Stimulated activated CD4-positive, alpha-beta T cell treated with anti-CD3 and anti-CD28 coated beads, TNF-alpha, amount 100 ng/mL, for 1 hour (primary cell): ENCODE results near the gene DYNC1I1.

ENCODE experiments used
- DNase-seq, 3 donors: peaks; one replicate each; pipeline ENCODE4 v3.0.0-alpha.2; 2020; ENCODE audit warnings: low read depth in 3 of 3, low spot score in 1 of 3

The DYNC1I1 gene

GRCh38 chr7:95955748-95956147 is 183.4 kb downstream of the DYNC1I1 start:
- DNase-seq, result no peak

GRCh38 chr7:95957510-95957909 is 185.2 kb downstream of the DYNC1I1 start:
- no peak for DNase-seq

- DNase-seq, result no peak
These were observed 188.4 kb downstream of the DYNC1I1 start for GRCh38 chr7:95960706-95961244.

GRCh38 chr7:95963446-95963990 is 191.2 kb downstream of the DYNC1I1 start:
- no peak for DNase-seq

GRCh38 chr7:95971716-95972115 is 199.4 kb downstream of the DYNC1I1 start:
- DNase-seq, result no peak

GRCh38 chr7:95972523-95972922 is 200.2 kb downstream of the DYNC1I1 start:
- DNase-seq, result no peak

GRCh38 chr7:95974108-95974507 is 201.8 kb downstream of the DYNC1I1 start:
- no peak for DNase-seq

- no peak for DNase-seq
These were observed 204.2 kb downstream of the DYNC1I1 start for GRCh38 chr7:95976369-95977060.

GRCh38 chr7:95977994-95978393 is 205.6 kb downstream of the DYNC1I1 start:
- DNase-seq, result no peak

GRCh38 chr7:95980167-95980566 is 207.8 kb downstream of the DYNC1I1 start:
- no peak for DNase-seq

GRCh38 chr7:95980706-95981105 is 208.4 kb downstream of the DYNC1I1 start:
- no peak for DNase-seq

- no peak for DNase-seq
These were observed 213.9 kb downstream of the DYNC1I1 start for GRCh38 chr7:95986178-95986764.

- DNase-seq, result no peak
These were observed 216.9 kb downstream of the DYNC1I1 start for GRCh38 chr7:95989301-95989700.

GRCh38 chr7:95993380-95993779 is 221.0 kb downstream of the DYNC1I1 start:
- no peak for DNase-seq

- DNase-seq, result no peak
These were observed 223.8 kb downstream of the DYNC1I1 start for GRCh38 chr7:95996174-95996573.

- DNase-seq, result no peak
These were observed 224.5 kb downstream of the DYNC1I1 start for GRCh38 chr7:95996886-95997285.

- DNase-seq, result no peak
These were observed 225.3 kb downstream of the DYNC1I1 start for GRCh38 chr7:95997632-95998031.

GRCh38 chr7:95999481-95999880 is 227.1 kb downstream of the DYNC1I1 start:
- no peak for DNase-seq

GRCh38 chr7:96004578-96004977 is 232.2 kb downstream of the DYNC1I1 start:
- no peak for DNase-seq

GRCh38 chr7:96005271-96005670 is 232.9 kb downstream of the DYNC1I1 start:
- no peak for DNase-seq

GRCh38 chr7:96009148-96009547 is 236.8 kb downstream of the DYNC1I1 start:
- DNase-seq, result no peak

- no peak for DNase-seq
These were observed 241.5 kb downstream of the DYNC1I1 start for GRCh38 chr7:96013836-96014235.
